Measurements from ENCODE around the gene EPHB1. TPM values are rescaled to one million over a fixed set of nuclear protein-coding genes. Genes with fewer than 3 reads are reported as not detected.

Gene EPHB1
- total and polyA plus RNA-seq, 2 experiments from 2014 or later: 0.45 to 1.7 TPM

- Histone ChIP-seq H3K36me3 (no peaks in the 10 kb centered on the region), H3K27me3 (peaks cover 53% of the 10 kb centered on the region), H3K27ac (no peak overlapping the region), H3K4me3 (no peak overlapping the region), H3K4me1 (ENCODE audit: low read depth) (no peaks in the 10 kb centered on the region), H3K9me3 (ENCODE audit: low read depth) (no peaks in the 10 kb centered on the region)
- DNase-seq (ENCODE audit: low read depth in 1 of 2, low spot score in 1 of 2): no peak
- TF ChIP-seq CTCF (IDR thresholded peaks at IDR 0.05; ENCODE audit: low read depth, low read length): no peak
Observed at GRCh38 chr3:134803652-134804051, 8.6 kb downstream of the EPHB1 start.

GRCh38 chr3:134804508-134805480 is 9.7 kb downstream of the EPHB1 start:
- H3K4me1 ChIP-seq (ENCODE audit: low read depth): no peaks in the 10 kb centered on the region
- H3K9me3 ChIP-seq (ENCODE audit: low read depth): no peaks in the 10 kb centered on the region
- H3K27me3 ChIP-seq: peaks cover 41% of the 10 kb centered on the region
- H3K4me3 ChIP-seq: no peak overlapping the region
- H3K36me3 ChIP-seq: no peaks in the 10 kb centered on the region
- H3K27ac ChIP-seq: no peak overlapping the region
- no peak for TF ChIP-seq CTCF (IDR thresholded peaks at IDR 0.05; ENCODE audit: low read depth, low read length)
- no peak for DNase-seq (ENCODE audit: low read depth in 1 of 2, low spot score in 1 of 2)

GRCh38 chr3:134807189-134807588 is 12.1 kb downstream of the EPHB1 start:
- Histone ChIP-seq H3K4me3 (no peak overlapping the region), H3K4me1 (ENCODE audit: low read depth) (no peaks in the 10 kb centered on the region), H3K27ac (no peak overlapping the region), H3K36me3 (no peaks in the 10 kb centered on the region), H3K27me3 (peaks cover 20% of the 10 kb centered on the region), H3K9me3 (ENCODE audit: low read depth) (no peaks in the 10 kb centered on the region)
- DNase-seq (ENCODE audit: low read depth in 1 of 2, low spot score in 1 of 2): no peak
- no peak for TF ChIP-seq CTCF (IDR thresholded peaks at IDR 0.05; ENCODE audit: low read depth, low read length)

- H3K9me3 ChIP-seq (ENCODE audit: low read depth): no peaks in the 10 kb centered on the region
- H3K36me3 ChIP-seq: no peaks in the 10 kb centered on the region
- peaks cover 5% of the 10 kb centered on the region for H3K27me3 ChIP-seq
- no peak for DNase-seq (ENCODE audit: low read depth in 1 of 2, low spot score in 1 of 2)
- H3K4me1 ChIP-seq (ENCODE audit: low read depth): no peaks in the 10 kb centered on the region
- no peak for TF ChIP-seq CTCF (IDR thresholded peaks at IDR 0.05; ENCODE audit: low read depth, low read length)
- no peak overlapping the region for H3K27ac ChIP-seq
- no peak overlapping the region for H3K4me3 ChIP-seq
Observed at GRCh38 chr3:134808835-134809234, 13.8 kb downstream of the EPHB1 start.

DNA sequence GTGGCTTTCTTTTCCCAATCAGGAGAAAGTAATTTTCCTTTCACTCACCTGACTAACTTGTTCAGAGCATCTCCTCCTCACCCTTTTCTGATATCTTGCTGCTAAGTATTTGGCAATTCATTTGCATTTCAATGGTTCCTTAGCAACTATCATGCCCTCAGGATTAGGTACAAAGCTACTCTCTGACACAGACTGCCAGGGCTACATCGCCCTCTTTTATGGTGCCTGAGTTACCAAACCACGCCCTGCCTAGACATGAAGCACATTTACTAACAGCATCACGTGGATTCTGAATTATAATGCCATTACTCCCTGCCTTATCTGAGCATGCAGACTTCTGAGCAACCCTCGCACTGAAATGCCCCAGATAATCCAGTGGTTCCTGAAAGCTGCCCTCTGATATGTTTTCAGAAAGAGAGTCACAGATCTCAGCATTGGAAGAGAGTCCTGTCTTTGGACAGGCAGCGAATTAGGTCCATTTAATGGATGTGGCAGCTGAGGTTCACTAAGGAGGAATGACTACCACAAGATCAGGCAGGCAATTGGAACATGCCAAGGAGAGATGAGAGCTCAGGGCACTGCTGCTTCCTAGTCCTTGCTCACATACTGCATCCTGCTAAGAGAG is 14.5 kb downstream of the EPHB1 start:
- no peak for DNase-seq (ENCODE audit: low read depth in 1 of 2, low spot score in 1 of 2)

More for the DNA sequence above, 14.5 kb downstream of the EPHB1 start:
- no peaks in the 10 kb centered on the region for H3K4me1 ChIP-seq (ENCODE audit: low read depth)
- H3K27me3 ChIP-seq: peaks cover 5% of the 10 kb centered on the region
- H3K36me3 ChIP-seq: no peaks in the 10 kb centered on the region
- no peak for TF ChIP-seq CTCF (IDR thresholded peaks at IDR 0.05; ENCODE audit: low read depth, low read length)
- no peak overlapping the region for H3K27ac ChIP-seq
- no peak overlapping the region for H3K4me3 ChIP-seq
- no peaks in the 10 kb centered on the region for H3K9me3 ChIP-seq (ENCODE audit: low read depth)

All from cardiac muscle cell (in vitro differentiated cells and primary cell).